GM18873 (cell line): Measurements from ENCODE around the gene KCND2.
"Not testable (repeated sequence)": the region's sequence is repeated elsewhere in the genome, so short reads cannot be mapped to it uniquely, and the experiment has no call there.

ENCODE experiments used
- ATAC-seq: cut with Tn5 transposase; IDR thresholded peaks from one replicate; pipeline ENCODE4 v1.9.1; 2021; ENCODE audit warnings: mild to moderate bottlenecking, moderate library complexity, moderate number of reproducible peaks; ENCODE audit not compliant: unreplicated experiment, low FRiP score

KCND2 gene

GRCh38 chr7:120675076-120675475 lies 402.1 kb downstream of the KCND2 start:
- no peak for ATAC-seq

- ATAC-seq, result no peak
Observed at GRCh38 chr7:120677535-120677934, 404.6 kb downstream of the KCND2 start.

GRCh38 chr7:120680985-120681384 lies 408.0 kb downstream of the KCND2 start:
- ATAC-seq, result no peak

GRCh38 chr7:120684463-120684862 lies 411.5 kb downstream of the KCND2 start:
- no peak for ATAC-seq

GRCh38 chr7:120691915-120692314 lies 418.9 kb downstream of the KCND2 start:
- no peak for ATAC-seq

- ATAC-seq, result no peak
Observed at GRCh38 chr7:120695848-120696247, 422.9 kb downstream of the KCND2 start.

GRCh38 chr7:120700796-120701195 lies 427.8 kb downstream of the KCND2 start:
- no peak for ATAC-seq

GRCh38 chr7:120702408-120702807 lies 429.4 kb downstream of the KCND2 start:
- ATAC-seq, result not testable (repeated sequence)

- no peak for ATAC-seq
Observed at GRCh38 chr7:120703585-120704240, 430.7 kb downstream of the KCND2 start.

GRCh38 chr7:120709252-120709971 lies 436.4 kb downstream of the KCND2 start:
- ATAC-seq, result no peak

GRCh38 chr7:120709972-120710320 lies 437.0 kb downstream of the KCND2 start:
- no peak for ATAC-seq

GRCh38 chr7:120714945-120715344 lies 442.0 kb downstream of the KCND2 start:
- ATAC-seq, result no peak

- no peak for ATAC-seq
Observed at GRCh38 chr7:120716307-120716706, 443.3 kb downstream of the KCND2 start.

GRCh38 chr7:120717166-120717565 lies 444.2 kb downstream of the KCND2 start:
- ATAC-seq, result no peak

- no peak for ATAC-seq
Observed at GRCh38 chr7:120718361-120718760, 445.4 kb downstream of the KCND2 start.

- ATAC-seq, result no peak
Observed at GRCh38 chr7:120720317-120720716, 447.3 kb downstream of the KCND2 start.

- no peak for ATAC-seq
Observed at GRCh38 chr7:120723465-120724385, 450.8 kb downstream of the KCND2 start.

GRCh38 chr7:120724448-120724847 lies 451.5 kb downstream of the KCND2 start:
- ATAC-seq, result no peak

GRCh38 chr7:120724955-120725354 lies 452.0 kb downstream of the KCND2 start:
- ATAC-seq, result no peak

- ATAC-seq, result no peak
Observed at GRCh38 chr7:120725376-120726039, 452.5 kb downstream of the KCND2 start.

- ATAC-seq, result no peak
Observed at GRCh38 chr7:120729245-120729644, 456.3 kb downstream of the KCND2 start.
